Ascending aorta (tissue), 2 donors: ENCODE data around the gene ALKBH8. TPM values are rescaled to one million over a fixed set of nuclear protein-coding genes. Genes with fewer than 3 reads are reported as not detected.

Experiments
- DNase-seq, 2 donors: peaks; one replicate each; pipeline ENCODE4 v3.0.0-alpha.2; 2019; ENCODE audit warnings: low spot score in 2 of 2
- H3K27ac ChIP-seq, 2 donors: fragments of 200-600 bp; sonication (generic); one replicate each; pipeline ENCODE4 v1.5.1; 2016 to 2017; ENCODE audit warnings: mild to moderate bottlenecking in 1 of 2
- H3K27me3 ChIP-seq: fragments of 200-600 bp; sonication (generic); one replicate; pipeline ENCODE4 v1.5.1; 2017
- H3K36me3 ChIP-seq, 2 donors: fragments of 200-600 bp; sonication (generic); one replicate each; pipeline ENCODE4 v1.5.1; 2016
- H3K4me1 ChIP-seq, 2 donors: fragments of 200-600 bp; sonication (generic); one replicate each; pipeline ENCODE4 v1.5.1; 2016 to 2017; ENCODE audit warnings: mild to moderate bottlenecking in 1 of 2
- H3K4me3 ChIP-seq, 2 donors: fragments of 200-600 bp; sonication (generic); one replicate each; pipeline ENCODE4 v1.5.1; 2016 to 2017; ENCODE audit warnings: mild to moderate bottlenecking in 1 of 2
- H3K9me3 ChIP-seq, 2 donors: fragments of 200-600 bp; sonication (generic); one replicate each; pipeline ENCODE4 v1.5.1; 2016
- intact Hi-C: fragments of 100-400 bp; cut with DNase I; formaldehyde crosslinking; loops from one replicate; pipeline ENCODE4 v1.15.1; 2023
- total RNA-seq: library from RNA; depleted of rRNA; stranded (reverse); fragments of >200 nt; gene quantifications from one replicate; pipeline ENCODE4 v1.1.0, GENCODE V29; 2016
- TF ChIP-seq, protein P1 (sequence below), 3 experiments: fragments of 200-600 bp in 2 of 3; fragments of 450-650 bp in 1 of 3; sonication (generic) in 2 of 3; IDR thresholded peaks; one replicate each; pipeline ENCODE4 v1.5.1; 2016 to 2019; ENCODE audit warnings: antibody characterized with exemption in 3 of 3, mild to moderate bottlenecking in 1 of 3, moderate library complexity in 1 of 3

Gene ALKBH8
- total RNA-seq, 1 donor from 2014 or later, result 0.32 TPM

DNA sequence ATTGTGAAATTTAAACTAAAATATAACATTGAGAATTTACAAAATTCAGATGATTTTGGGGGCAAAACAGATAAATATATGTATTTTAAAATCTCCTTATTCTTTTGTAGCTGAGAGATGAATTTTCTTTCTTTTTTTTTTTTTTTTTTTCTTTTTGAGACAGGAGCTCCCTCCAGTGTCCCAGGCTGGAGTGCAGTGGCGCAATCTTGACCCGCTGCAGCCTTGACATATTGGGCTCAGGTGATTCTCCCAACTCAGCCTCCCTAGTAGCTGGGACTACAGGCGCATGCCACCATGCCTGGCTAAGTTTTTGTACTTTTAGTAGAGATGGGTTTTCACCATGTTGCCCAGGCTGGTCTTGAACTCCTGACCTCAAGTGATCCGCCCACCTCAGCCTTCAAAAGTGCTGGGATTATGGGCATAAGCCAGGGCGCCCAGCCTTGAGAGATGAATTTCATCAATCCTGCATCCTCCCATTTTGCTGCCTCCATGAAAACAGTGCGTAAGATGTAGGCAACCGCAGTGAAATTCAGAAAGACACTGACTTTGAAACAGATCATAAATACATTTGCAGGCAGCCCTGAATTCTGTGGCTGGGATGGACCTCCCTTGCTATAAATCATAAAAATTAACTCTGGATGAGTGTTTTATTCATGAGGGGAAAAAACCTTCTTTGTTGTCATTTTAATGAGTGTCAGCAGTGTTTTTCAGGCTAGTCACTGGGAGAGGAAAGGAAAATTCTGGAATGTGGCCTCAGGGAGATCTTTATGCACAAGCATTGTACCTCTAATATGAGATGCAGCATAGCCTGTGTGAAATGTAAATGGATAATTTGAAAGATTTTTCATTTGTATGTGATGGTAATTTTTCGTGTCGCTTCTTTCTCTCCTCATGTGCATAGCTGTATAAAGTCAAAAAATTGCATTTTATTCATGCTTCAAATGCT is 39.8 kb upstream of the ALKBH8 start:
- Histone ChIP-seq H3K27ac (no peak overlapping the region), H3K4me1 (no peaks in the 10 kb centered on the region), H3K4me3 (no peak overlapping the region), H3K36me3 (no peaks in the 10 kb centered on the region), H3K9me3 (no peaks in the 10 kb centered on the region), H3K27me3 (no peaks in the 10 kb centered on the region)
- intact Hi-C loops, result no loop called here
- no peak for DNase-seq
- TF ChIP-seq, protein P1, sequence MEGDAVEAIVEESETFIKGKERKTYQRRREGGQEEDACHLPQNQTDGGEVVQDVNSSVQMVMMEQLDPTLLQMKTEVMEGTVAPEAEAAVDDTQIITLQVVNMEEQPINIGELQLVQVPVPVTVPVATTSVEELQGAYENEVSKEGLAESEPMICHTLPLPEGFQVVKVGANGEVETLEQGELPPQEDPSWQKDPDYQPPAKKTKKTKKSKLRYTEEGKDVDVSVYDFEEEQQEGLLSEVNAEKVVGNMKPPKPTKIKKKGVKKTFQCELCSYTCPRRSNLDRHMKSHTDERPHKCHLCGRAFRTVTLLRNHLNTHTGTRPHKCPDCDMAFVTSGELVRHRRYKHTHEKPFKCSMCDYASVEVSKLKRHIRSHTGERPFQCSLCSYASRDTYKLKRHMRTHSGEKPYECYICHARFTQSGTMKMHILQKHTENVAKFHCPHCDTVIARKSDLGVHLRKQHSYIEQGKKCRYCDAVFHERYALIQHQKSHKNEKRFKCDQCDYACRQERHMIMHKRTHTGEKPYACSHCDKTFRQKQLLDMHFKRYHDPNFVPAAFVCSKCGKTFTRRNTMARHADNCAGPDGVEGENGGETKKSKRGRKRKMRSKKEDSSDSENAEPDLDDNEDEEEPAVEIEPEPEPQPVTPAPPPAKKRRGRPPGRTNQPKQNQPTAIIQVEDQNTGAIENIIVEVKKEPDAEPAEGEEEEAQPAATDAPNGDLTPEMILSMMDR (IDR thresholded peaks at IDR 0.05), result no peak

DNA sequence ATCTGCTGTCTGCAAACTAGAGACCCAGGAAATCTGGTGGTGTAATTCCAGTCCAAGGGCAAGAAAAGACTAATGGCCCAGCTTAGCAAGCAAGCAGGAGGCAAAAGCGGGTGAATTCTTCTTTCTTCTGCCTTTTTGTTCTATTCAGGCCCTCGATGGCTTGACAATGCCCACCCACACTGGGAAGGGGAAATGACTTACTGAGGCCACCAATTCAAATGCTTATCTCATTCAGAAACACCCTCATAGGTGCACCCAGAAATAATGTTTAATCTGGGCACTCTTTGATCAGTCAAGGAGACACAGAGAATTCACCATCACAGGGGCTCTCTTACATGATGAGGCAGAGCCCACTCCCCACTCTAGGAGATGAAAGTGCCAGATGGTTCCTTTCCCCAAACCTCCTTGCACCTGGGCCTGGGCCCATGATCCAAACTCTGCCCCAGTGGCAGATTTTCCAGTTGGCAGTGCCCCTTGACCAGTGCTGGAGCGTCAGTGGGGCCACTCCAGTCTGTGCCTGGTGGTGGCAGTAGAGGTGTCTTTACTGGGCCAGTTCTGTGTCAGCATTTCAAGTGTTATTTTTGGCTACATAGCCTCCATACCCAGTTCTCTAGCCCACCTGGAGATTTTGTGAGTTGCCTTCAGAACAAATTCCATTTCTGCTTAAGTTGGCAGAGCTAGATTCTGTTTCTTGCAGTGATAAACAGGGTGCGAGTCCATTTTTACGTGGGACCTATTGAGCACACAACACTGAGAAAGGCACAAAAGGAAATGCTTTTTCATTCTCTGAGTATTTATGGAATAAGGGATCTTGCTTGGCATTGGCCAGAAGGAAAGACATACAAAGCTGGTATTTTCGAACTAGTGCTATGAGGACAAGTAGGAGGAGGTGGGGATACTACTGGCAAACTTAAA is 32.9 kb upstream of the ALKBH8 start:
- Histone ChIP-seq H3K36me3 (no peaks in the 10 kb centered on the region), H3K9me3 (no peaks in the 10 kb centered on the region), H3K4me1 (no peaks in the 10 kb centered on the region), H3K4me3 (no peak overlapping the region), H3K27me3 (no peaks in the 10 kb centered on the region), H3K27ac (no peak overlapping the region)
- intact Hi-C loops, result no loop called here
- TF ChIP-seq, protein P1 (IDR thresholded peaks at IDR 0.05), result no peak
- no peak for DNase-seq

DNA sequence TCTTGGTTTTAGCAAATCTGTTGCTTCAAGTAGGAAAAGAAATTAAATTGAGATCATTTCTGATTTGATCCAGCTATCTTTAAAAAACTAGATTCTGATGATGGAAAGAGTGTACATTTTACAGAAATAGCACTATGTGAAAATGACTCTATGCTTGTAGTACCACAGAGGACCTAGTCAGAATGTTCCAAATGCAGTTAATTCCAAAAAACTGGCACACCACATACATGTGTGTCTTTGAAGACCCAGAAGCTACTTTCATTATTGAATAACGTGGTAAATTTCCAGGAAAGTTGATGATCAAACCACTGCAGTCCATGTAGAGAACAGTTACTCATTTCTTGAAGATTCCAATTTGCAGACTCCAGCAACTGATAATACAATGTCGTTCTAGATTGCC is 29.2 kb upstream of the ALKBH8 start:
- TF ChIP-seq, protein P1 (IDR thresholded peaks at IDR 0.05), result no peak
- H3K27ac ChIP-seq, result no peak overlapping the region
- intact Hi-C loops, result no loop called here

DNA sequence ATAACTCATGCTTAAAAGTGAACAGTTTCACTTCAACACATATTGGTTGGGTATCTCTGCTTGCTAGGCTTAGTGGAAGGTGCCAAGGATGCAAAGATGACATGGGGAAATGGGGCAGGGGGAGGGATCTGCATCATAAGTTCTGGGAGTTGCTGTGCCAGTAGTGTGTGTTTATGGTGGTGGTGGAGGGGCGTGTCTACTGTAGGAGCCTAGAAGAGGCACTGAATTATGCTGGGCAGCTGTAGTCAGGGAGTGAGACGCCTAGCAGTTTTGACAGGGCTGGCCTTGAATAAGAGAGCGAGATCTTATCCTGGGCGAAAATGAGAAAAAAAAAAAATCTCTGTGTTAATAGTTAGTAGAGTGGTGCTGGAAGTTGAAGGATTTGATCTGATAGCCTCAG is 28.4 kb upstream of the ALKBH8 start:
- Histone ChIP-seq H3K27me3 (no peaks in the 10 kb centered on the region), H3K4me3 (no peak overlapping the region), H3K9me3 (no peaks in the 10 kb centered on the region), H3K4me1 (peaks cover 4 to 14% of the 10 kb centered on the region in 2 donors), H3K27ac (no peak overlapping the region), H3K36me3 (no peaks in the 10 kb centered on the region)
- DNase-seq, result no peak
- intact Hi-C loops, result no loop called here
- TF ChIP-seq, protein P1 (IDR thresholded peaks at IDR 0.05), result no peak

More for the DNA sequence above, 29.2 kb upstream of the ALKBH8 start:
- peaks cover 4 to 14% of the 10 kb centered on the region in 2 donors for H3K4me1 ChIP-seq
- no peaks in the 10 kb centered on the region for H3K27me3 ChIP-seq
- no peaks in the 10 kb centered on the region for H3K9me3 ChIP-seq
- H3K4me3 ChIP-seq, result no peak overlapping the region
- no peak for DNase-seq
- H3K36me3 ChIP-seq, result no peaks in the 10 kb centered on the region

DNA sequence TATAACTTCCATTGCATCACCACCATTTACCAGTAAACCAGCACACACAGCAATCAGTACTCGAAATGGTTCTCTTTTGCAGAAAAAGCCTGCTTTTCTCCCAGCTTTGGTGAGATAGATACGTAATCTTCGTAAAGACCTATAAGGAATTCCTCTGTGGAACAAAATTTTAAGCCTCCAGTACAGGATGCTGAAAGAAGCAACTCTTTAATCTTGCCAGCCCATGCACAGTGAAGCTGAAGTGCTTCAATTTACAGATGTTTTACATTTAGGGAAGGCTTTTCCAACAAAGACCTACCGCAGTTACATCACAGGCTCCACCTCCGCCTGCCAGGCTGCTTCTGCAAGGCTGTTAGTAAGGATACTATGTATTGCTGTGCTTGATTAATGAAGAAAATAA is 27.3 kb upstream of the ALKBH8 start:
- peaks cover 4 to 14% of the 10 kb centered on the region in 2 donors for H3K4me1 ChIP-seq
- H3K27ac ChIP-seq, result no peak overlapping the region

More for the DNA sequence above, 27.3 kb upstream of the ALKBH8 start:
- DNase-seq, result no peak
- H3K36me3 ChIP-seq, result no peaks in the 10 kb centered on the region
- no peaks in the 10 kb centered on the region for H3K9me3 ChIP-seq
- intact Hi-C loops, result no loop called here
- no peak overlapping the region for H3K4me3 ChIP-seq
- H3K27me3 ChIP-seq, result no peaks in the 10 kb centered on the region
- TF ChIP-seq, protein P1 (IDR thresholded peaks at IDR 0.05), result no peak
